IMR-90 (cell line): ENCODE results near the gene ACOXL. TPM values are rescaled to one million over a fixed set of nuclear protein-coding genes. Genes with fewer than 3 reads are reported as not detected.

ENCODE experiments used
- ATAC-seq: fragments of 200-7000 bp; cut with Tn5 transposase; 2 replicates; pipeline ENCODE4 v1.9.1; 2020; ENCODE audit warnings: low read depth, mild to moderate bottlenecking, moderate library complexity
- BruUV-seq: library from RNA; stranded (reverse); fragments of 400-500 nt; replicated peaks from 2 replicates; lab custom pipeline; 2021; lab: Mats Ljungman, UMichigan
- CTCF ChIA-PET: fragments of 300-600 bp; formaldehyde crosslinking; extraction: SDS; loops from one replicate; lab custom pipeline; 2021; ENCODE audit warnings: antibody characterized with exemption; lab: Yijun Ruan, JAX
- POLR2A ChIA-PET: fragments of 300-600 bp; sonication (Branson Sonifier 250); formaldehyde crosslinking; loops from one replicate; lab custom pipeline; 2022; ENCODE audit warnings: antibody characterized with exemption; ENCODE audit not compliant: unreplicated experiment; lab: Charles Lee
- DNase-seq: peaks from one replicate; pipeline ENCODE4 v3.0.0; 2013
- H2AFZ ChIP-seq: replicated peaks from 2 replicates; pipeline ENCODE3; 2013; ENCODE audit warnings: low read length, mild to moderate bottlenecking; ENCODE audit not compliant: poor library complexity
- H2AK5ac ChIP-seq: 2 replicates; pipeline ENCODE4 v1.6.1; 2013; ENCODE audit warnings: low read depth, low read length, inconsistent platforms
- H2AK9ac ChIP-seq: replicated peaks from 2 replicates; pipeline ENCODE3; 2013; ENCODE audit warnings: mild to moderate bottlenecking, low read depth, low read length, moderate library complexity; ENCODE audit not compliant: poor library complexity
- H2BK120ac ChIP-seq: 2 replicates; pipeline ENCODE4 v1.6.1; 2013; ENCODE audit warnings: low read depth, low read length, inconsistent platforms
- H2BK15ac ChIP-seq: 3 replicates; pipeline ENCODE4 v1.6.1; 2013; ENCODE audit warnings: low read depth, low read length, inconsistent platforms
- H2BK20ac ChIP-seq: 2 replicates; pipeline ENCODE4 v1.6.1; 2013; ENCODE audit warnings: low read depth, mild to moderate bottlenecking, inconsistent platforms, low read length, moderate library complexity
- H2BK5ac ChIP-seq: 2 replicates; pipeline ENCODE4 v1.6.1; 2013; ENCODE audit warnings: mild to moderate bottlenecking, low read depth, low read length, inconsistent platforms; ENCODE audit not compliant: poor library complexity, severe bottlenecking
- H3K14ac ChIP-seq: replicated peaks from 2 replicates; pipeline ENCODE4 v1.6.1; 2013; ENCODE audit warnings: low read depth, low read length, inconsistent platforms
- H3K18ac ChIP-seq: 2 replicates; pipeline ENCODE4 v1.6.1; 2013; ENCODE audit warnings: low read depth, low read length, control low read depth
- H3K23ac ChIP-seq: 2 replicates; pipeline ENCODE4 v1.6.1; 2013; ENCODE audit warnings: low read depth, low read length, inconsistent platforms
- H3K27ac ChIP-seq: 2 replicates; pipeline ENCODE4 v1.5.1; 2013; ENCODE audit warnings: mild to moderate bottlenecking, control low read depth, low read length; ENCODE audit not compliant: insufficient read depth
- H3K27me3 ChIP-seq: 2 replicates; pipeline ENCODE4 v1.6.1; 2013; ENCODE audit warnings: low read length; ENCODE audit not compliant: control insufficient read depth, insufficient read depth
- H3K36me3 ChIP-seq: 2 replicates; pipeline ENCODE4 v1.6.1; 2013; ENCODE audit warnings: low read length, mixed read lengths; ENCODE audit not compliant: control insufficient read depth, insufficient read depth
- H3K4ac ChIP-seq: 2 replicates; pipeline ENCODE4 v1.6.1; 2013; ENCODE audit warnings: low read depth, low read length, inconsistent platforms
- H3K4me1 ChIP-seq: 2 replicates; pipeline ENCODE4 v1.6.1; 2013; ENCODE audit warnings: low read length, mixed read lengths; ENCODE audit not compliant: control insufficient read depth, insufficient read depth
- H3K4me2 ChIP-seq: 2 replicates; pipeline ENCODE4 v1.6.1; 2013; ENCODE audit warnings: low read depth, mild to moderate bottlenecking, control low read depth, low read length, moderate library complexity
- H3K4me3 ChIP-seq: 2 replicates; pipeline ENCODE4 v1.5.1; 2013; ENCODE audit warnings: low read depth, mild to moderate bottlenecking, control low read depth, low read length, moderate library complexity; ENCODE audit not compliant: insufficient read depth
- H3K56ac ChIP-seq: 2 replicates; pipeline ENCODE4 v1.6.1; 2013; ENCODE audit warnings: low read length, inconsistent platforms; ENCODE audit not compliant: insufficient read depth; ENCODE audit errors: extremely low read depth
- H3K79me1 ChIP-seq, 2 experiments: 2 replicates each; pipeline ENCODE4 v1.6.1; 2013; ENCODE audit warnings: low read length in 2 of 2, inconsistent platforms in 1 of 2, low read depth in 1 of 2
- H3K9ac ChIP-seq: 2 replicates; pipeline ENCODE4 v1.6.1; 2013; ENCODE audit warnings: low read depth, low read length, control low read depth
- H3K9me1 ChIP-seq: 2 replicates; pipeline ENCODE4 v1.6.1; 2013; ENCODE audit warnings: low read length, inconsistent platforms; ENCODE audit not compliant: insufficient read depth
- H3K9me3 ChIP-seq: 2 replicates; pipeline ENCODE4 v1.6.1; 2013; ENCODE audit warnings: low read length; ENCODE audit not compliant: control insufficient read depth, insufficient read depth
- H4K20me1 ChIP-seq: 2 replicates; pipeline ENCODE4 v1.6.1; 2013; ENCODE audit warnings: low read length, inconsistent platforms; ENCODE audit not compliant: insufficient read depth
- H4K5ac ChIP-seq: 2 replicates; pipeline ENCODE4 v1.6.1; 2013; ENCODE audit warnings: mild to moderate bottlenecking, low read depth, low read length, control low read depth
- H4K8ac ChIP-seq, 2 experiments: 2 replicates each; pipeline ENCODE4 v1.6.1; 2013; ENCODE audit warnings: low read depth in 2 of 2, low read length in 2 of 2, control low read depth in 1 of 2, inconsistent platforms in 1 of 2
- H4K91ac ChIP-seq: 2 replicates; pipeline ENCODE4 v1.6.1; 2013; ENCODE audit warnings: low read depth, low read length, inconsistent platforms; ENCODE audit not compliant: insufficient read depth
- CHD1 ChIP-seq: IDR thresholded peaks from 2 replicates; pipeline ENCODE4 v1.6.1; 2012; ENCODE audit warnings: low read depth, low read length, improper control_type of control experiment
- MAFK ChIP-seq: IDR thresholded peaks from 2 replicates; pipeline ENCODE4 v1.6.1; 2012; ENCODE audit warnings: low read depth, low read length, improper control_type of control experiment
- MXI1 ChIP-seq: IDR thresholded peaks from 2 replicates; pipeline ENCODE4 v1.6.1; 2012; ENCODE audit warnings: low read depth, mild to moderate bottlenecking, low read length, moderate library complexity, borderline replicate concordance
- NFE2L2 ChIP-seq: fragments of 150-350 bp; IDR thresholded peaks from 2 replicates; pipeline ENCODE4 v1.6.1; 2016; ENCODE audit warnings: low read depth, mild to moderate bottlenecking, low read length
- POLR2A ChIP-seq: IDR thresholded peaks from 2 replicates; pipeline ENCODE4 v1.6.1; 2012; ENCODE audit warnings: mild to moderate bottlenecking, low read depth, low read length
- SMC3 ChIP-seq: fragments of 150-350 bp; IDR thresholded peaks from 2 replicates; pipeline ENCODE4 v1.6.1; 2016; ENCODE audit warnings: low read depth, mild to moderate bottlenecking, antibody characterized with exemption, low read length, moderate library complexity
- WGBS, 2 experiments: methylation state at CpG; one replicate each; pipeline versions ENCODE4 v1.1.5 to v1.1.7; 2013; ENCODE audit warnings: missing lambda C conversion rate in 2 of 2; ENCODE audit not compliant: insufficient read length in 1 of 2; ENCODE audit errors: extremely low coverage in 2 of 2; 5-methylcytosine and 5-hydroxymethylcytosine counted together
- dilution Hi-C: fragments of 300-500 bp; cut with HindIII; formaldehyde crosslinking; loops from one replicate; pipeline ENCODE4 v1.14.3; 2018; ENCODE audit warnings: low sequenced_read_pairs; ENCODE audit not compliant: unreplicated experiment
- in situ Hi-C: fragments of 300-500 bp; cut with MboI; formaldehyde crosslinking; loops from 3 replicates; pipeline ENCODE4 v1.14.3; 2019; ENCODE audit warnings: low sequenced_read_pairs, inconsistent platforms, mixed read lengths
- intact Hi-C: fragments of 100-400 bp; cut with micrococcal nuclease; formaldehyde crosslinking; loops from 2 replicates; pipeline ENCODE4 v1.10.0; 2022
- polyA plus RNA-seq, 3 experiments: library from polyadenylated mRNA; depleted of rRNA; stranded (reverse); fragments of >200 nt; gene quantifications; 2 replicates each; pipeline ENCODE4 v1.2.3, GENCODE V29; 2012; ENCODE audit warnings: low replicate concordance in 1 of 3
- total RNA-seq: library from RNA; depleted of rRNA; stranded (reverse); fragments of >200 nt; gene quantifications from 2 replicates; pipeline ENCODE4 v1.2.3, GENCODE V29; 2012

ACOXL gene
- total and polyA plus RNA-seq, 2 of the 4 experiments (the other 2 are of a cell fraction) = not detected

DNA sequence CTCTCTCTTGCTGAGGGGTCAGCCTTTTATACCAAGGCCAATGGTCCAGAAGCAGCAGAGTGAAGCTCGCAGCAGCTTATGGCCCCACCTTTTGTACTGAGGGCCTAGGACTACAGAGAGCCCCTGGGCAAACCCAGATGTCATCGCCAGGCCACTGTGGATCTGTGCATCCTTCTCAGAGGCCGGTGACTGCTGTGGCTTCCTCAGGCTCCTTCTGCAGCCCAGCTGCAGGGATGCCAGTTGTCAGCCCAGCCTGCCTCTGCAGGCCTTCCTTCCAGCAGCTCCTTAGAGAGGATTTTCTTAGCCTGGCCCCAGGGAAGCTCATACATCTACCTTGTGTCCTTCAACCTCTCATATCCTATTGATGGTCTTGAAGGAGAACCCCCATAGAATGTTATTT, 6.5 kb upstream of the ACOXL start:
- H2BK20ac ChIP-seq = no peak overlapping the region
- no peak overlapping the region for H3K18ac ChIP-seq
- no peak overlapping the region for H3K14ac ChIP-seq
- H3K9ac ChIP-seq = no peak overlapping the region
- no peaks in the 10 kb centered on the region for H3K79me1 ChIP-seq
- BruUV-seq = no TSS peak
- no peak overlapping the region for H4K5ac ChIP-seq
- intact Hi-C loops (no loop called here), dilution Hi-C loops (no loop called here), in situ Hi-C loops (no loop called here)
- H3K4me3 ChIP-seq = no peak overlapping the region
- ChIA-PET POLR2A (no interaction called here), CTCF (no interaction called here)
- no peaks in the 10 kb centered on the region for H3K9me3 ChIP-seq
- no peak overlapping the region for H2BK5ac ChIP-seq
- no peak overlapping the region for H2BK15ac ChIP-seq
- no peak overlapping the region for H2BK120ac ChIP-seq
- H4K20me1 ChIP-seq = no peaks in the 10 kb centered on the region
- no peak overlapping the region for H2AK5ac ChIP-seq
- WGBS, 2 experiments = 67% methylated on average over 2 of the region's 3 CpGs; no CpG with 5 or more reads in 1 of the 2 experiments
- H3K27me3 ChIP-seq = peaks cover 44% of the 10 kb centered on the region
- no peaks in the 10 kb centered on the region for H3K36me3 ChIP-seq
- no peak overlapping the region for H3K23ac ChIP-seq
- no peak overlapping the region for H3K56ac ChIP-seq
- H3K4ac ChIP-seq = no peak overlapping the region
- H2AK9ac ChIP-seq = no peak overlapping the region
- no peaks in the 10 kb centered on the region for H3K9me1 ChIP-seq
- H3K27ac ChIP-seq = no peak overlapping the region
- no peak overlapping the region for H4K91ac ChIP-seq
- no peak for ATAC-seq
- TF ChIP-seq SMC3 (no peak), MAFK (no peak), POLR2A (no peak), MXI1 (no peak), NFE2L2 (no peak), CHD1 (no peak)
- no peak overlapping the region for H4K8ac ChIP-seq
- no peak overlapping the region for H2AFZ ChIP-seq
- no peaks in the 10 kb centered on the region for H3K4me1 ChIP-seq
- no peak for DNase-seq
- H3K4me2 ChIP-seq = no peak overlapping the region
